Central memory CD8-positive, alpha-beta T cell (primary cell): ENCODE data around the gene PHTF1.

Source experiments
- ATAC-seq: fragments of 150-1000 bp; cut with Tn5 transposase; replicated peaks from 2 replicates; pipeline ENCODE4 v1.10.0; 2022; ENCODE audit warnings: mild to moderate bottlenecking, moderate FRiP score, moderate number of reproducible peaks; ENCODE audit not compliant: poor library complexity, severe bottlenecking; ENCODE audit errors: extremely low read depth
- DNase-seq, 2 donors: peaks; one replicate each; pipeline ENCODE4 v3.0.0; 2021; ENCODE audit warnings: low spot score in 2 of 2
- H3K27ac Mint-ChIP-seq: one replicate; pipeline ENCODE4 v1.8.0; 2022; ENCODE audit warnings: low read depth, mild to moderate bottlenecking, moderate library complexity, mixed read lengths
- H3K27me3 Mint-ChIP-seq: one replicate; pipeline ENCODE4 v1.8.0; 2022; ENCODE audit warnings: mixed read lengths
- H3K36me3 Mint-ChIP-seq: one replicate; pipeline ENCODE4 v1.8.0; 2022; ENCODE audit warnings: mild to moderate bottlenecking, moderate library complexity, mixed read lengths; ENCODE audit not compliant: insufficient read depth
- H3K4me1 Mint-ChIP-seq: one replicate; pipeline ENCODE4 v1.8.0; 2022; ENCODE audit warnings: mixed read lengths
- H3K4me3 Mint-ChIP-seq: one replicate; pipeline ENCODE4 v1.8.0; 2022; ENCODE audit warnings: mild to moderate bottlenecking, moderate library complexity, mixed read lengths
- H3K9me3 Mint-ChIP-seq: one replicate; pipeline ENCODE4 v1.8.0; 2022; ENCODE audit warnings: mixed read lengths

Gene PHTF1

DNA sequence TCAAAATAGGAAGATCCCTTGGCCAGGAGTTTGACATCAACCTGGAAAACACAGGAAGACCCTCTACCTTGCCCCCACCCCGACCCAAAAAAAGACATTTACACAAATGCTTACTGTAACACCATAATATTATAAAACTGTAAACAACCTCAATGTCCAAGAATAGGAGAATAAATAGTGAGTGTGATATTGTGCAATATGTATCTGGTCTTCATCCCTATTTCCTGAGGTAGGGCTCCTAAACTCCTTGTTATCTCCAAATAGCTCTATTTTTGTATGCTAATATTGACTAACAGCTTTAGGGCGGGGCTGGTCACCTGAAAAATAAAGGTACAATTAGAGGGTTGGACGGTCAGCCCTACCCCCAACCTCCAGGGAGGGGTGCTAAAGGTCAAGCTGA, 29.5 kb upstream of the PHTF1 start:
- peaks cover 9% of the 10 kb centered on the region for H3K36me3 Mint-ChIP-seq

DNA sequence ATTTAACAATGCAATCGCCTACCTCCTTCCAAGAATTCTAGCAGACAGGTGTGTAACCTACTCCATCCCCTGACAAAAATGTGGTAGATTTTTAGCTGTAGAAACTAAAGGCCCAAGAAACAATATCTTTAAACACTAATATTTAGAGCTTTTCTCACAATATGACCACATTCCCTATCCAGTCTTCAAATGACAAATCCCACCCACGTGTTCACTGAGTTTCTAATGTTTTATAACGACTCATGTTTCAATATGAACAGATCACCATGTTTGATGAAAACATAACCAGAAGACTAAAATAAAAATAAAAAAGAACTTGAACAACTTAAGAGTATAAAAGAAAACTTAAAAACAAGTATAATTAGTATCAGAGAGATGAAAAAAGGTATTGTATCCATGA, 28.4 kb upstream of the PHTF1 start:
- peaks cover 73% of the 10 kb centered on the region for H3K4me1 Mint-ChIP-seq
- H3K36me3 Mint-ChIP-seq, result peaks cover 11% of the 10 kb centered on the region
- no peak for DNase-seq
- no peak for ATAC-seq
- peak overlapping the region; percentile 69 for H3K27ac Mint-ChIP-seq
- no peaks in the 10 kb centered on the region for H3K9me3 Mint-ChIP-seq
- H3K4me3 Mint-ChIP-seq, result no peak overlapping the region
- H3K27me3 Mint-ChIP-seq, result no peaks in the 10 kb centered on the region

More for the DNA sequence above, 29.5 kb upstream of the PHTF1 start:
- no peaks in the 10 kb centered on the region for H3K27me3 Mint-ChIP-seq
- no peak for DNase-seq
- peak overlapping the region; percentile 69 for H3K27ac Mint-ChIP-seq
- H3K4me1 Mint-ChIP-seq, result peaks cover 70% of the 10 kb centered on the region
- no peak for ATAC-seq
- no peak overlapping the region for H3K4me3 Mint-ChIP-seq
- no peaks in the 10 kb centered on the region for H3K9me3 Mint-ChIP-seq

DNA sequence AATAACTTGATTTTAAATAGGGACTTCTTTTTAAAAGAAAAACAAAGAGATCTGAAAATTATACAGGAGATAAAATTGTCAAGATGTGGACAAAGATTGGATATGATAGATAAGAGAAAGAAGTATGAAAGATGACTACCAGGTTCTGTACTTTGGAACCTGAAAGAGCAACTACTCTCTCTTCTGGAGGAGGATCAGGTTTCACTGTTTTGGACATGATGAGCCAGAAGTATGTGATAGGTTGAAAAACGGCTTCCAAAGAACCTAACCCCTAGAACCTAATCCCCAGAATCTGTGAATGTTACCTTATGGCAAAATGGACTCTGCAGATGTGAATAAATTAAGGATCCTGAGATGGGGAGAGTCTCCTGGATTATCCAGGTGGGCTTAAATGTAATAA, 26.8 kb upstream of the PHTF1 start:
- no peaks in the 10 kb centered on the region for H3K27me3 Mint-ChIP-seq
- H3K4me1 Mint-ChIP-seq, result peaks cover 58% of the 10 kb centered on the region
- ATAC-seq (no peak), DNase-seq (no peak)
- no peaks in the 10 kb centered on the region for H3K9me3 Mint-ChIP-seq
- H3K4me3 Mint-ChIP-seq, result no peak overlapping the region
- peak overlapping the region; percentile 69 for H3K27ac Mint-ChIP-seq
- H3K36me3 Mint-ChIP-seq, result peaks cover 6% of the 10 kb centered on the region

DNA sequence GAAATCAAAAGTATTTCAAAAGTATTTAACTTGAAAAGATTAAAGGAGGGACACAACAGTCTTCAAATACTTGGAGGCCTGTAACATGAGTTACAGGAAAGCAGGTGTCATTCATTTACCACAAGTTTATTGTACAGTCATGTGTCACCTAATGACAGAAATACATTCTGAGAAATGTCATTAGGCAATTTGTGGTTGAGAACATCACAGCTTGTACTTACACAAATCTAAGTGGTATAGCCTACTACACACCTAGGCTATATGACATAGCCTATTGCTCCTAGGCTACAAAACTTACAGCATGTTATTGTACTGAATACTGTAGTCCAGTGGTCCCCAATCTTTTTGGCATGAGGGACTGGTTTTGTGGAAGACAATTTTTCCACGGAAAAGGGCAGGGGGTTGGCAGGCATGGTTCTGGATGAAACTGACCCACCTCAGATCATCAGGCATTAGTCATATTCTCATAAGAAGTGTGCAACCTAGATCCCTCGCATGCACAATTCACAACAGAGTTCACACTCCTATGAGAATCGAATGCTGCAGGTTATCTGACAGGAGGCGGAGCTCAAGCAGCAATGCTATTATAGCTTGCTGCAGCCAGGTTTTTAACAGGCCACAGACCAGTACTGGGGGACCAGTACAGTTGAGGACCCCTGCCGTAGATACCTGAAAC, 25.0 kb upstream of the PHTF1 start:
- Mint-ChIP-seq H3K27ac (no peak overlapping the region), H3K9me3 (no peaks in the 10 kb centered on the region), H3K36me3 (peaks cover 2% of the 10 kb centered on the region), H3K27me3 (no peaks in the 10 kb centered on the region), H3K4me3 (peak overlapping the region; percentile 55), H3K4me1 (peaks cover 50% of the 10 kb centered on the region)
- peak; percentile 59 for ATAC-seq
- no peak for DNase-seq

DNA sequence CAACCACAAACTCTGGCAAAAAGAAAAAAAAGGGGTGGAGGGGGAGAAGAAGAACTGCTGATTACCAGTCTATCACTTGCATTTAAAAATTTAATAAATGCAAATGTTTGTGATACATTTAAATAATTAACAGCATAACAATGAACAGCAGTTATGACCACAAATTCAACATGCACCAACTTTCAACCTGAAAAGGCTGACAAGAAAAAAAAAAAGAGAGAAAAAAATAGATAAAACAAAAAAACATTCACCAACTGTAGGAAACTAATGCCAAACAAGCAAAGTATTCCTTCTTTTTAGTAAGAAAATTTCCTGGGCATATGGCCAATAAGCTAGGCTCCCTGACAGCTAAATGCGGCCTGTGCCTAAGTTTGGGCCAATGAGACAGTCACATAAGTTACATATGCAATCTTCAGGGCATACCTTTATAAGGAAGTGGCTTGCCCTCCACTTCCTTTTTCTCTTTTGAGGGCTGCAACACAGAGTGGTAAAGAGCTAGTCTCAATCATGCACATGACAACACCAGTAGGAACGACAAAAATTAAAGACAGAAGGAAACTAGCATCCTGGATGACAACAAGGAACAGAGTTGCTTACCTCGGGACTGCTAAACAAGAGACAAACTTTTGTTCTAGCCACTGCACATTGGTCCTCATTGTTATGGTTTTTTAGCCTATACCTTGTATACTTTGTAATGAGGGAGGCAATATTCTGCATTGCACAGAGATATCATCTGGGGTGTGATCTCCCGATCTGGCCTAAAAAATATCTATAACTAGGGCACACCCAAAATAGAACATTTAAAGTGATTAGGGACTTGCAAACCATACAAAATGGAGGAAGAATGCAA, 24.2 kb upstream of the PHTF1 start:
- Mint-ChIP-seq H3K4me1 (peaks cover 52% of the 10 kb centered on the region), H3K27me3 (no peaks in the 10 kb centered on the region), H3K36me3 (peaks cover 4% of the 10 kb centered on the region), H3K27ac (no peak overlapping the region), H3K4me3 (peak overlapping the region; percentile 55), H3K9me3 (peaks cover 4% of the 10 kb centered on the region)
- peak; percentile 22 to 40 for DNase-seq
- ATAC-seq, result peak; percentile 95

DNA sequence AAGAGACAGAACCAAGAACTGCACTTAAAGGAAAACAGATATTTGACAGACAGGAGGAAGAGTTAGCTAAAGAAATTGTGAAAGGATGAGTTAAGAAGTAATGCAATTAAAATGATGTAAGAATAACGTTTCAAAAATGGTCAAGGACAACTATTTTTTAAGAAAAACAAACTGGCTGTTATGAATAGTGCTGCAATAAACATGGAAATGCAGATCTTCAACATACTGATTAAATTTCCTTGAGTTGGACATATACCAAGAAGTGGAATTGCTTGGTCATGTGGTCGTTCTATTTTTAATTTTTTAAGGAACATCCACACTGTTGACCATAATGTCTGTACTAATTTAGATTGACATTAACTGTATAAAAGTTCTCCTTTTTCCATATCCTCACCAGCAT, 23.1 kb upstream of the PHTF1 start:
- Mint-ChIP-seq H3K27me3 (no peaks in the 10 kb centered on the region), H3K4me1 (peaks cover 44% of the 10 kb centered on the region), H3K9me3 (peaks cover 5% of the 10 kb centered on the region), H3K4me3 (no peak overlapping the region), H3K36me3 (peaks cover 7% of the 10 kb centered on the region), H3K27ac (no peak overlapping the region)
- ATAC-seq, result no peak
- no peak for DNase-seq

DNA sequence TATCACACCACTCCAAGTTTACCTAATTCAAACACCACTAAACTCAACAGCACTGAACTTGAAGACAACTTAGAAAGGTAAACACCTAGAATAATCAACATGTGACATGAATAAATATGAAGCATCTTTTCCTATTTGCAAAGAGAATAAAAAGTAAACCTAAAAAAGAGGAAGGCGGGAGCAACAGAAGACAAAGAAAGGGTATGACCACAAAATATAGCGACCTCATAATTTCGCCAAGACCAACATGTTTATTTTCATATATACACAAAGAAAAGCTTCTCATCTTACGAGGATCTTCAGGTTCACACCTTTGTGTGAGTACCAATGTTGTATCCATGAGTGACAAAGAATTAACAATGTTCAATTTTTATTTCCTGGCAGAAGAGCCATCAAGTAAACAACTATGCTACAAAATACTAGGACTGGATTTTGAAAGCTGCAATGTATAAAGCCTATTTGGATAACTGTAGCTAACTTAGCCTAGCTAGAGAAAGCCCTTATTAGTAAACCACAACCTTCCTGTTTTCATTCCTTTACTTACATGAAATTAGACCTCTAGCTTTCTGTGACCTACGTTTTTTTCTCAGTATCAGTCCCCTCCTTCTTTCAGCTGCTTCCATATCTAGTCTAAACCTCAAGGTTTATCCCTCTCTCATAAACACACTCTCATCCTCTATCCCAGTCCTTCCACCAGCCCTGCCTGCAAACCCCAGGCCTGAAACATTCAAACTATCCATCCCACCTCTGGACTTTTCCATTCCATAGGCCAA, 21.3 kb upstream of the PHTF1 start:
- DNase-seq (no peak), ATAC-seq (no peak)
- Mint-ChIP-seq H3K36me3 (peaks cover 19% of the 10 kb centered on the region), H3K4me1 (peaks cover 30% of the 10 kb centered on the region), H3K9me3 (peaks cover 5% of the 10 kb centered on the region), H3K27me3 (no peaks in the 10 kb centered on the region), H3K4me3 (no peak overlapping the region), H3K27ac (no peak overlapping the region)

DNA sequence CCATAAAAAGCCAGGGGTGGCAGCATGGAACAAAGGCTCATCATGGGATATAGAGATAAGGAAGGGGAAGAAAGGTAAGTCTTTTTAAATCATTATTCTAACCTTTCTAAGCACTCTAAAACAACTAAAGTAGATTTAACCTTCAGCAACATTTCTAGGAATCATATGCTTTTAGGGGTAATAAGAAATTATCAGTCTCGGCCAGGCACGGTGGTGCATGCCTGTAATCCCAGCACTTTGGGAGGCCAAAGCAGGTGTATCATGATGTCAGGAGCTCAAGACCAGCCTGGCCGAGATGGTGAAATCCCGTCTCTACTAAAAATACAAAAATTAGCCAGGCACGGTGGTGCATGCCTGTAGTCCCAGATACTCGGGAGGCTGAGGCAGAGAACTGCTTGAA, 20.3 kb upstream of the PHTF1 start:
- Mint-ChIP-seq H3K4me3 (no peak overlapping the region), H3K27ac (peak overlapping the region; percentile 62), H3K4me1 (peaks cover 25% of the 10 kb centered on the region), H3K36me3 (peaks cover 20% of the 10 kb centered on the region), H3K9me3 (peaks cover 5% of the 10 kb centered on the region), H3K27me3 (no peaks in the 10 kb centered on the region)
- DNase-seq (no peak), ATAC-seq (no peak)

DNA sequence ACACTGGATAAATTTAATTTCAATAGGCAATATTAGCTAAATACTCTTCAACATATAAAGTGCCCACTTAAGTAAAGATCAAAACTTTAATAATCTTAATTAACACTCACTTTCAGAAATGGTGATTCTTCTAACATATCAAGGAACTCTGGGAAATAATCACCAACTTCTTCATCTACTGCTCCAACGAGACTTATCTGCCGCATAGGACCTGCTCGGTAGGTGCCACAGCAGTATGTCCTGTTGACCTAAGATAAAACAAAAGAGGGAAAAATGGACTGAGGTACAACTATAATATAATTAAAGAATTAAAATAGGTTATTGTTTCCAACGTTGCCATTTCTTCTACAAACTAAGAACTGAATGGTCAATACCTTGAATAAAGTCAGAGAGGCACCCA, 18.3 kb upstream of the PHTF1 start:
- H3K27me3 Mint-ChIP-seq, result no peaks in the 10 kb centered on the region
- no peak for ATAC-seq
- no peak overlapping the region for H3K4me3 Mint-ChIP-seq
- H3K9me3 Mint-ChIP-seq, result peaks cover 5% of the 10 kb centered on the region
- H3K36me3 Mint-ChIP-seq, result peaks cover 23% of the 10 kb centered on the region
- no peak overlapping the region for H3K27ac Mint-ChIP-seq
- H3K4me1 Mint-ChIP-seq, result peaks cover 13% of the 10 kb centered on the region
- no peak for DNase-seq

DNA sequence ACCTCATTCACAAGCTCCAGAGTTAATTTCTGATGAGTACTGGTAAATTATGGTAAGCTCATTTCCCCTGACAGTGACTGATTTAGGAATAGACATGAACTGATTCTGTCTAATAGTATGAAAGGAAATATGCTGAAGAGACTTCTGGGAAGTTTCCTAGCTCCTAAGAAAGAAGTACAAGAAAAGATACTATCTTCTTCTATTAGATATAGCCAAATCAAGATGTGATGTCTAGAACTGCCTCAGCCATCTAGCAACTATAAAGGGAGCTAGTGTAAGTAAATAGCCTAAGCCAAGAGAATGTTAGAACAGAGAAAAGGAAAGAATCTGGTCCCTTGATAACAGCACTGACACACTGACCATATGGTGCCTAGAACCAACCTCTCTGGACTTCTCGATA, 10.7 kb upstream of the PHTF1 start:
- no peak overlapping the region for H3K4me3 Mint-ChIP-seq
- peaks cover 29% of the 10 kb centered on the region for H3K36me3 Mint-ChIP-seq
- ATAC-seq (no peak), DNase-seq (no peak)
- H3K9me3 Mint-ChIP-seq, result no peaks in the 10 kb centered on the region
- H3K4me1 Mint-ChIP-seq, result peaks cover 26% of the 10 kb centered on the region
- H3K27me3 Mint-ChIP-seq, result no peaks in the 10 kb centered on the region
- H3K27ac Mint-ChIP-seq, result peak overlapping the region; percentile 62

DNA sequence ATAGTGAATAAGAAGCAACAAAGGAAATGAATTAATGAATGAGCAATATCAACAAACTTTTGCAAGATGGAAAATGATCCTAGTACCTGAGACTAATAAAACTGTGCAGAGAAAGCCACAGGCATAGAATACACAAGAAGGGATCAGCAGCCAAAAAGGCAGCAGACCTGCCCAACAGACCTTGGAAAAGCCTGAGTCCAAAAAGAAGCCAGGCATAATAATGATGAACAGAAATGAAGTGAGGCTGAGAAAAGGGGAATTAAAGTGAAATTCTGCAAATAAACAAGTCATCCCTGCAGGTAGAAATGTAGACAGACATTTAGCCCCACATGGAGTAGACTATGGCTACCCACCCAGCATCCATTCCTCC, 10.3 kb upstream of the PHTF1 start:
- H3K27me3 Mint-ChIP-seq, result no peaks in the 10 kb centered on the region
- peaks cover 33% of the 10 kb centered on the region for H3K36me3 Mint-ChIP-seq
- no peaks in the 10 kb centered on the region for H3K9me3 Mint-ChIP-seq
- no peak overlapping the region for H3K4me3 Mint-ChIP-seq
- peaks cover 26% of the 10 kb centered on the region for H3K4me1 Mint-ChIP-seq
- H3K27ac Mint-ChIP-seq, result peak overlapping the region; percentile 62
- DNase-seq (no peak), ATAC-seq (no peak)

DNA sequence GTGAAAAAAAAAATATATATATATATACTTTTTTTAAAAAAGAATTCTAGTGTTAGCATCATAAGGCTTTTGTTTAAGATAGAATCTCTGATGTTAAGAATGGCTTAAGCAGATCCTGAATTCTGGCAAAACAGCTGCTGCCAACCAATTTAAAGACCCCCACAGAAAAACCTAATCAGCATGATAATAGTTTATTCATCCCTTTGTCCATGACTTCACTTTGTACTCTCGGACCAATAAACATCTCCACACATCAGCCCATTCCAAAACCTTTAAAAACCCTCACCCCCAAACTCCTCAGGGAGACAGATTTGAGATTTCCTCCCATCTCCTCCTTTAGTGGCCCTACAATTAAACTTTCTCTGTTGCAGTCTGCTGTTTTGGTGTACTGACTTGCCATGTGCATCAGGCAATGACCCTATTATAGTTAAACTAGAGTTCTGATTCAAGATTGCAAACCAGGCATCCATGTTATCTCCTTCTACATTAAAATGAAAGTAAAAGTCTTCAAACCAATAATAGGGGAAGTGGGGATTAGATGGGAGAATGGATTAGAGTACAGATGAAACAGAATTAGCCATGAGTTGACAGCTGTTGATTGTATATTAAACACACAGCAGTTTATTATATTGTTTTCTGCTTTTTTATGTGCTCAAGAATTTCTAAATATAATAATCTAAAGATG, 9.8 kb upstream of the PHTF1 start:
- H3K4me3 Mint-ChIP-seq, result no peak overlapping the region

More for the DNA sequence above, 9.8 kb upstream of the PHTF1 start:
- H3K9me3 Mint-ChIP-seq, result no peaks in the 10 kb centered on the region
- no peak for DNase-seq
- peaks cover 35% of the 10 kb centered on the region for H3K36me3 Mint-ChIP-seq
- no peaks in the 10 kb centered on the region for H3K27me3 Mint-ChIP-seq
- peak overlapping the region; percentile 62 for H3K27ac Mint-ChIP-seq
- H3K4me1 Mint-ChIP-seq, result peaks cover 26% of the 10 kb centered on the region
- no peak for ATAC-seq
